IMR-90 (cell line): Measurements from ENCODE around the gene GRIN2A. TPM values are rescaled to one million over a fixed set of nuclear protein-coding genes. Genes with fewer than 3 reads are reported as not detected.

ENCODE experiments used
- ATAC-seq: fragments of 200-7000 bp; cut with Tn5 transposase; 2 replicates; pipeline ENCODE4 v1.9.1; 2020; ENCODE audit warnings: low read depth, mild to moderate bottlenecking, moderate library complexity
- BruUV-seq: library from RNA; stranded (reverse); fragments of 400-500 nt; replicated peaks from 2 replicates; lab custom pipeline; 2021; lab: Mats Ljungman, UMichigan
- CTCF ChIA-PET: fragments of 300-600 bp; formaldehyde crosslinking; extraction: SDS; loops from one replicate; lab custom pipeline; 2021; ENCODE audit warnings: antibody characterized with exemption; lab: Yijun Ruan, JAX
- POLR2A ChIA-PET: fragments of 300-600 bp; sonication (Branson Sonifier 250); formaldehyde crosslinking; loops from one replicate; lab custom pipeline; 2022; ENCODE audit warnings: antibody characterized with exemption; ENCODE audit not compliant: unreplicated experiment; lab: Charles Lee
- DNase-seq: peaks from one replicate; pipeline ENCODE4 v3.0.0; 2013
- H2AFZ ChIP-seq: replicated peaks from 2 replicates; pipeline ENCODE3; 2013; ENCODE audit warnings: low read length, mild to moderate bottlenecking; ENCODE audit not compliant: poor library complexity
- H2AK5ac ChIP-seq: 2 replicates; pipeline ENCODE4 v1.6.1; 2013; ENCODE audit warnings: low read depth, low read length, inconsistent platforms
- H2AK9ac ChIP-seq: replicated peaks from 2 replicates; pipeline ENCODE3; 2013; ENCODE audit warnings: mild to moderate bottlenecking, low read depth, low read length, moderate library complexity; ENCODE audit not compliant: poor library complexity
- H2BK120ac ChIP-seq: 2 replicates; pipeline ENCODE4 v1.6.1; 2013; ENCODE audit warnings: low read depth, low read length, inconsistent platforms
- H2BK15ac ChIP-seq: 3 replicates; pipeline ENCODE4 v1.6.1; 2013; ENCODE audit warnings: low read depth, low read length, inconsistent platforms
- H2BK20ac ChIP-seq: 2 replicates; pipeline ENCODE4 v1.6.1; 2013; ENCODE audit warnings: low read depth, mild to moderate bottlenecking, inconsistent platforms, low read length, moderate library complexity
- H2BK5ac ChIP-seq: 2 replicates; pipeline ENCODE4 v1.6.1; 2013; ENCODE audit warnings: mild to moderate bottlenecking, low read depth, low read length, inconsistent platforms; ENCODE audit not compliant: poor library complexity, severe bottlenecking
- H3K14ac ChIP-seq: replicated peaks from 2 replicates; pipeline ENCODE4 v1.6.1; 2013; ENCODE audit warnings: low read depth, low read length, inconsistent platforms
- H3K18ac ChIP-seq: 2 replicates; pipeline ENCODE4 v1.6.1; 2013; ENCODE audit warnings: low read depth, low read length, control low read depth
- H3K23ac ChIP-seq: 2 replicates; pipeline ENCODE4 v1.6.1; 2013; ENCODE audit warnings: low read depth, low read length, inconsistent platforms
- H3K27ac ChIP-seq: 2 replicates; pipeline ENCODE4 v1.5.1; 2013; ENCODE audit warnings: mild to moderate bottlenecking, control low read depth, low read length; ENCODE audit not compliant: insufficient read depth
- H3K27me3 ChIP-seq: 2 replicates; pipeline ENCODE4 v1.6.1; 2013; ENCODE audit warnings: low read length; ENCODE audit not compliant: control insufficient read depth, insufficient read depth
- H3K36me3 ChIP-seq: 2 replicates; pipeline ENCODE4 v1.6.1; 2013; ENCODE audit warnings: low read length, mixed read lengths; ENCODE audit not compliant: control insufficient read depth, insufficient read depth
- H3K4ac ChIP-seq: 2 replicates; pipeline ENCODE4 v1.6.1; 2013; ENCODE audit warnings: low read depth, low read length, inconsistent platforms
- H3K4me1 ChIP-seq: 2 replicates; pipeline ENCODE4 v1.6.1; 2013; ENCODE audit warnings: low read length, mixed read lengths; ENCODE audit not compliant: control insufficient read depth, insufficient read depth
- H3K4me2 ChIP-seq: 2 replicates; pipeline ENCODE4 v1.6.1; 2013; ENCODE audit warnings: low read depth, mild to moderate bottlenecking, control low read depth, low read length, moderate library complexity
- H3K4me3 ChIP-seq: 2 replicates; pipeline ENCODE4 v1.5.1; 2013; ENCODE audit warnings: low read depth, mild to moderate bottlenecking, control low read depth, low read length, moderate library complexity; ENCODE audit not compliant: insufficient read depth
- H3K56ac ChIP-seq: 2 replicates; pipeline ENCODE4 v1.6.1; 2013; ENCODE audit warnings: low read length, inconsistent platforms; ENCODE audit not compliant: insufficient read depth; ENCODE audit errors: extremely low read depth
- H3K79me1 ChIP-seq, 2 experiments: 2 replicates each; pipeline ENCODE4 v1.6.1; 2013; ENCODE audit warnings: low read length in 2 of 2, inconsistent platforms in 1 of 2, low read depth in 1 of 2
- H3K9ac ChIP-seq: 2 replicates; pipeline ENCODE4 v1.6.1; 2013; ENCODE audit warnings: low read depth, low read length, control low read depth
- H3K9me1 ChIP-seq: 2 replicates; pipeline ENCODE4 v1.6.1; 2013; ENCODE audit warnings: low read length, inconsistent platforms; ENCODE audit not compliant: insufficient read depth
- H3K9me3 ChIP-seq: 2 replicates; pipeline ENCODE4 v1.6.1; 2013; ENCODE audit warnings: low read length; ENCODE audit not compliant: control insufficient read depth, insufficient read depth
- H4K20me1 ChIP-seq: 2 replicates; pipeline ENCODE4 v1.6.1; 2013; ENCODE audit warnings: low read length, inconsistent platforms; ENCODE audit not compliant: insufficient read depth
- H4K5ac ChIP-seq: 2 replicates; pipeline ENCODE4 v1.6.1; 2013; ENCODE audit warnings: mild to moderate bottlenecking, low read depth, low read length, control low read depth
- H4K8ac ChIP-seq, 2 experiments: 2 replicates each; pipeline ENCODE4 v1.6.1; 2013; ENCODE audit warnings: low read depth in 2 of 2, low read length in 2 of 2, control low read depth in 1 of 2, inconsistent platforms in 1 of 2
- H4K91ac ChIP-seq: 2 replicates; pipeline ENCODE4 v1.6.1; 2013; ENCODE audit warnings: low read depth, low read length, inconsistent platforms; ENCODE audit not compliant: insufficient read depth
- BHLHE40 ChIP-seq: fragments of 150-350 bp; IDR thresholded peaks from 2 replicates; pipeline ENCODE4 v1.6.1; 2016; ENCODE audit warnings: mild to moderate bottlenecking, low read depth, low read length
- FOS ChIP-seq: fragments of 150-350 bp; IDR thresholded peaks from 2 replicates; pipeline ENCODE4 v1.6.1; 2016; ENCODE audit warnings: low read depth, low read length
- MAFK ChIP-seq: IDR thresholded peaks from 2 replicates; pipeline ENCODE4 v1.6.1; 2012; ENCODE audit warnings: low read depth, low read length, improper control_type of control experiment
- MXI1 ChIP-seq: IDR thresholded peaks from 2 replicates; pipeline ENCODE4 v1.6.1; 2012; ENCODE audit warnings: low read depth, mild to moderate bottlenecking, low read length, moderate library complexity, borderline replicate concordance
- POLR2A ChIP-seq: IDR thresholded peaks from 2 replicates; pipeline ENCODE4 v1.6.1; 2012; ENCODE audit warnings: mild to moderate bottlenecking, low read depth, low read length
- RAD21 ChIP-seq: IDR thresholded peaks from 2 replicates; pipeline ENCODE4 v1.6.1; 2012; ENCODE audit warnings: low read length, improper control_type of control experiment
- RCOR1 ChIP-seq: IDR thresholded peaks from 2 replicates; pipeline ENCODE4 v1.6.1; 2012; ENCODE audit warnings: mild to moderate bottlenecking, low read length, improper control_type of control experiment; ENCODE audit not compliant: insufficient replicate concordance
- RFX5 ChIP-seq: IDR thresholded peaks from 2 replicates; pipeline ENCODE4 v1.8.0; 2012; ENCODE audit warnings: low read depth, mild to moderate bottlenecking, low read length, moderate library complexity
- SMC3 ChIP-seq: fragments of 150-350 bp; IDR thresholded peaks from 2 replicates; pipeline ENCODE4 v1.6.1; 2016; ENCODE audit warnings: low read depth, mild to moderate bottlenecking, antibody characterized with exemption, low read length, moderate library complexity
- WGBS, 2 experiments: methylation state at CpG; one replicate each; pipeline versions ENCODE4 v1.1.5 to v1.1.7; 2013; ENCODE audit warnings: missing lambda C conversion rate in 2 of 2; ENCODE audit not compliant: insufficient read length in 1 of 2; ENCODE audit errors: extremely low coverage in 2 of 2; 5-methylcytosine and 5-hydroxymethylcytosine counted together
- dilution Hi-C: fragments of 300-500 bp; cut with HindIII; formaldehyde crosslinking; loops from one replicate; pipeline ENCODE4 v1.14.3; 2018; ENCODE audit warnings: low sequenced_read_pairs; ENCODE audit not compliant: unreplicated experiment
- in situ Hi-C: fragments of 300-500 bp; cut with MboI; formaldehyde crosslinking; loops from 3 replicates; pipeline ENCODE4 v1.14.3; 2019; ENCODE audit warnings: low sequenced_read_pairs, inconsistent platforms, mixed read lengths
- intact Hi-C: fragments of 100-400 bp; cut with micrococcal nuclease; formaldehyde crosslinking; loops from 2 replicates; pipeline ENCODE4 v1.10.0; 2022
- polyA plus RNA-seq, 3 experiments: library from polyadenylated mRNA; depleted of rRNA; stranded (reverse); fragments of >200 nt; gene quantifications; 2 replicates each; pipeline ENCODE4 v1.2.3, GENCODE V29; 2012; ENCODE audit warnings: low replicate concordance in 1 of 3
- total RNA-seq: library from RNA; depleted of rRNA; stranded (reverse); fragments of >200 nt; gene quantifications from 2 replicates; pipeline ENCODE4 v1.2.3, GENCODE V29; 2012
- TF ChIP-seq, protein P1 (sequence below): fragments of 150-350 bp; IDR thresholded peaks from 2 replicates; pipeline ENCODE4 v1.6.1; 2016; ENCODE audit warnings: low read depth, mild to moderate bottlenecking, low read length, moderate library complexity, borderline replicate concordance
- TF ChIP-seq, protein P2 (sequence below): fragments of 150-350 bp; IDR thresholded peaks from 2 replicates; pipeline ENCODE4 v1.6.1; 2017; ENCODE audit warnings: mild to moderate bottlenecking, antibody characterized with exemption, low read length, low read depth

The GRIN2A gene
- total and polyA plus RNA-seq, 2 of the 4 experiments (the other 2 are of a cell fraction): under 0.01 TPM; not detected in 1

DNA sequence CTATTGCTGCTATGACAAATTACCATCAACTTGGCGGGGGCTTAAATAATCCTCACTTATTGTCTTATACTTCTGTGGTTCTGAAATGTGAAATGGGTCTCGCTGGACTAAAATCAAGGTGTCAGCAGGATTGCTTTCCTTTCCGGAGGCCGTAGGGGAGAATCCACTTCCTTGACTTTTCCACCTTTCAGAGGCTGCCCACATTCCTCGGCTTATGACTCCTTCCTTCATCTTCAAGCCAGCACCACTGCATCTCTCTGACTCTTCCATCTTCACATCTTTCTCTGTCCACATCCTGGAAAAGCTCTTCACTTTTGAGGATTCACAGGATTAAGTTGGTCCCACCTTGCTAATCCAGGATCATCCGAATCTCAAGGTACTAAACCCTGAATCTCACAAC lies 217.8 kb downstream of the GRIN2A start:
- Histone ChIP-seq H4K5ac (no peak overlapping the region), H3K14ac (no peak overlapping the region), H3K9ac (no peak overlapping the region), H3K4me3 (no peak overlapping the region), H3K4ac (no peak overlapping the region), H2BK120ac (no peak overlapping the region), H2AK9ac (no peak overlapping the region), H3K27ac (no peak overlapping the region), H2BK20ac (no peak overlapping the region), H3K23ac (no peak overlapping the region), H3K36me3 (no peaks in the 10 kb centered on the region), H3K4me2 (no peak overlapping the region), H3K9me3 (peaks cover 4% of the 10 kb centered on the region), H4K91ac (no peak overlapping the region), H3K9me1 (no peaks in the 10 kb centered on the region), H2AFZ (no peak overlapping the region), H4K8ac (no peak overlapping the region), H3K18ac (no peak overlapping the region), H3K27me3 (no peaks in the 10 kb centered on the region), H4K20me1 (no peaks in the 10 kb centered on the region), H3K56ac (no peak overlapping the region), H3K4me1 (no peaks in the 10 kb centered on the region), H2BK5ac (no peak overlapping the region), H2AK5ac (no peak overlapping the region), H2BK15ac (no peak overlapping the region), H3K79me1 (no peaks in the 10 kb centered on the region)
- in situ Hi-C loops (no loop called here), dilution Hi-C loops (no loop called here), intact Hi-C loops (no loop called here)
- WGBS, 2 experiments: no CpG with 5 or more reads among the region's 6 CpGs
- ATAC-seq (no peak), DNase-seq (no peak)
- BruUV-seq: no TSS peak
- ChIA-PET POLR2A (no interaction called here), CTCF (no interaction called here)
- TF ChIP-seq RAD21 (no peak), POLR2A (no peak), FOS (no peak), RFX5 (no peak), BHLHE40 (no peak), MAFK (no peak), MXI1 (no peak), SMC3 (no peak), RCOR1 (no peak)
- TF ChIP-seq, protein P1, sequence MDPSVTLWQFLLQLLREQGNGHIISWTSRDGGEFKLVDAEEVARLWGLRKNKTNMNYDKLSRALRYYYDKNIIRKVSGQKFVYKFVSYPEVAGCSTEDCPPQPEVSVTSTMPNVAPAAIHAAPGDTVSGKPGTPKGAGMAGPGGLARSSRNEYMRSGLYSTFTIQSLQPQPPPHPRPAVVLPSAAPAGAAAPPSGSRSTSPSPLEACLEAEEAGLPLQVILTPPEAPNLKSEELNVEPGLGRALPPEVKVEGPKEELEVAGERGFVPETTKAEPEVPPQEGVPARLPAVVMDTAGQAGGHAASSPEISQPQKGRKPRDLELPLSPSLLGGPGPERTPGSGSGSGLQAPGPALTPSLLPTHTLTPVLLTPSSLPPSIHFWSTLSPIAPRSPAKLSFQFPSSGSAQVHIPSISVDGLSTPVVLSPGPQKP: no peak
- TF ChIP-seq, protein P2, sequence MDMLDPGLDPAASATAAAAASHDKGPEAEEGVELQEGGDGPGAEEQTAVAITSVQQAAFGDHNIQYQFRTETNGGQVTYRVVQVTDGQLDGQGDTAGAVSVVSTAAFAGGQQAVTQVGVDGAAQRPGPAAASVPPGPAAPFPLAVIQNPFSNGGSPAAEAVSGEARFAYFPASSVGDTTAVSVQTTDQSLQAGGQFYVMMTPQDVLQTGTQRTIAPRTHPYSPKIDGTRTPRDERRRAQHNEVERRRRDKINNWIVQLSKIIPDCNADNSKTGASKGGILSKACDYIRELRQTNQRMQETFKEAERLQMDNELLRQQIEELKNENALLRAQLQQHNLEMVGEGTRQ: no peak
